Measurements from ENCODE around the gene GPAM. TPM values are rescaled to one million over a fixed set of nuclear protein-coding genes. Genes with fewer than 3 reads are reported as not detected.
A peak's percentile ranks its signal among the peaks of the same experiment; 100 is the strongest.

GPAM gene
- total and polyA plus RNA-seq, 7 donors, result 0.92 to 61.4 (median 5.5) TPM

- no peak overlapping the region for H3K27ac ChIP-seq
- intact Hi-C loops (cut with DNase I), result no loop called here
- TF ChIP-seq POLR2AphosphoS5 (IDR thresholded peaks at IDR 0.05), result no peak
- TF ChIP-seq POLR2A (IDR thresholded peaks at IDR 0.05), result no peak
- TF ChIP-seq EP300 (IDR thresholded peaks at IDR 0.05), result no peak
- TF ChIP-seq CTCF (IDR thresholded peaks at IDR 0.05), result no peak
- 84 to 92% methylated on average over 4 of the region's 4 CpGs for WGBS, 2 donors
- no peaks in the 10 kb centered on the region for H3K27me3 ChIP-seq
- no peaks in the 10 kb centered on the region for H3K36me3 ChIP-seq
- peaks cover 0 to 26% (median 13%) of the 10 kb centered on the region in 4 donors for H3K4me1 ChIP-seq
- H3K4me3 ChIP-seq, result no peak overlapping the region
- no peaks in the 10 kb centered on the region for H3K9me3 ChIP-seq
- no peak for DNase-seq
These were observed 27.1 kb upstream of the GPAM start for GRCh38 chr10:112210666-112211065.

- H3K27ac ChIP-seq, result no peak overlapping the region
- no peaks in the 10 kb centered on the region for H3K27me3 ChIP-seq
- H3K4me3 ChIP-seq, result no peak overlapping the region
- TF ChIP-seq POLR2AphosphoS5 (IDR thresholded peaks at IDR 0.05), result no peak
- no peak for TF ChIP-seq POLR2A (IDR thresholded peaks at IDR 0.05)
- TF ChIP-seq EP300 (IDR thresholded peaks at IDR 0.05), result no peak
- no peak for TF ChIP-seq CTCF (IDR thresholded peaks at IDR 0.05)
- no peaks in the 10 kb centered on the region for H3K36me3 ChIP-seq
- intact Hi-C loops (cut with DNase I), result no loop called here
- H3K9me3 ChIP-seq, result no peaks in the 10 kb centered on the region
- no peak for DNase-seq
- peaks cover 0 to 26% (median 13%) of the 10 kb centered on the region in 4 donors for H3K4me1 ChIP-seq
- WGBS, 2 donors, result 73 to 76% methylated on average over 7 of the region's 7 CpGs
These were observed 26.1 kb upstream of the GPAM start for GRCh38 chr10:112209684-112210131.

DNA sequence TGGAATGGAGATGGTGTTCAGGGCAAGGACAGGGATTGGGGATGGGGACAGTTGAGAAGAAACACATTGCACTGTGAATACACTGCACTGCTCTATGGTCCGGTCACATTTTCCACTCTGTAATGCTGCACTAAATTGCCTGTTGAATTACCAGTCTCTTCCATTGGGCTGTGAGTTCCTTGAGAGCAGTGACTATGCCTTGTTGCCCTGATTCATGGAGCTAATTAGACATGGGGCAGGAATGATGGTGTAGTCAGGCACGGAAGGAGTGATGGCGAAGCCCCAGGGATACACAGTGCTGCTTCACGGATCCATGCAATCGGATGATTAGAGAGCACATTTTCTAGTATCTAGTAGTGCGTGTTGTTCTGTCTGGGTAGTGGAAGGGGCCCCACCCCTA, 25.4 kb upstream of the GPAM start:
- Histone ChIP-seq H3K4me1 (peaks cover 0 to 26% (median 13%) of the 10 kb centered on the region in 4 donors), H3K4me3 (no peak overlapping the region), H3K27me3 (no peaks in the 10 kb centered on the region), H3K9me3 (no peaks in the 10 kb centered on the region), H3K36me3 (no peaks in the 10 kb centered on the region), H3K27ac (no peak overlapping the region)
- WGBS, 2 donors, result 90% methylated on average over 6 of the region's 6 CpGs
- intact Hi-C loops (cut with DNase I), result no loop called here
- TF ChIP-seq POLR2A (IDR thresholded peaks at IDR 0.05) (no peak), EP300 (IDR thresholded peaks at IDR 0.05) (no peak), POLR2AphosphoS5 (IDR thresholded peaks at IDR 0.05) (no peak), CTCF (IDR thresholded peaks at IDR 0.05) (no peak)
- DNase-seq, result no peak

DNA sequence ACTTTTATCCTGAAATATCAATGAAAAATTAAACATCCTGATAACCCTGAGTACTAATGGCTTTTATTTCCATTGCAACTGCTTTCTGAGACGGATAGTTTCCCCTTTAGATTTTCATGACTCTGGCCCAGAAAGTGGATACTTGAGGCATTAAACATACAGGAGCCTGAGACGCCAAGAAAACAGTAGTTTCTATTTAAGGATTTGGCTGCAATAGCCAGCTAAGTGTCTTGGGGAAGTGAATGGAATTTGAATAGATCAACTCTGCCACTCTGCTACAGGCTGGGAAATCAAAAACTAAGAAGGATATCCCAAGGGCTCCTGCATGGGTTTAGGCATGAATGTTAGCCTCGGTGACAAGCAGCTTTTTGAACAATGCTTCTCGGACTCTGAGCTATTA, 24.7 kb upstream of the GPAM start:
- DNase-seq, result no peak
- no peak for TF ChIP-seq POLR2A (IDR thresholded peaks at IDR 0.05)
- TF ChIP-seq EP300 (IDR thresholded peaks at IDR 0.05), result no peak
- H3K9me3 ChIP-seq, result no peaks in the 10 kb centered on the region
- 72% methylated on average over 4 of the region's 4 CpGs for WGBS, 2 donors
- H3K36me3 ChIP-seq, result no peaks in the 10 kb centered on the region
- intact Hi-C loops (cut with DNase I), result no loop called here
- peaks cover 0 to 26% (median 13%) of the 10 kb centered on the region in 4 donors for H3K4me1 ChIP-seq
- peak overlapping the region in 1 of 4 donors; percentile 20 for H3K27ac ChIP-seq
- H3K4me3 ChIP-seq, result no peak overlapping the region
- H3K27me3 ChIP-seq, result no peaks in the 10 kb centered on the region

GRCh38 chr10:112203328-112204076, 19.9 kb upstream of the GPAM start:
- Histone ChIP-seq H3K27ac (no peak overlapping the region), H3K4me3 (no peak overlapping the region), H3K9me3 (no peaks in the 10 kb centered on the region), H3K4me1 (peaks cover 0 to 13% (median 9%) of the 10 kb centered on the region in 4 donors), H3K36me3 (no peaks in the 10 kb centered on the region), H3K27me3 (no peaks in the 10 kb centered on the region)
- TF ChIP-seq POLR2A (IDR thresholded peaks at IDR 0.05) (no peak), EP300 (IDR thresholded peaks at IDR 0.05) (no peak), POLR2AphosphoS5 (IDR thresholded peaks at IDR 0.05) (no peak), CTCF (IDR thresholded peaks at IDR 0.05) (no peak)
- no peak for DNase-seq
- intact Hi-C loops (cut with DNase I), result no loop called here
- WGBS, 2 donors, result 80 to 83% methylated on average over 4 of the region's 4 CpGs
